Measurements from ENCODE around the gene LRRTM1. TPM values are rescaled to one million over a fixed set of nuclear protein-coding genes. Genes with fewer than 3 reads are reported as not detected.

LRRTM1 gene, protein sequence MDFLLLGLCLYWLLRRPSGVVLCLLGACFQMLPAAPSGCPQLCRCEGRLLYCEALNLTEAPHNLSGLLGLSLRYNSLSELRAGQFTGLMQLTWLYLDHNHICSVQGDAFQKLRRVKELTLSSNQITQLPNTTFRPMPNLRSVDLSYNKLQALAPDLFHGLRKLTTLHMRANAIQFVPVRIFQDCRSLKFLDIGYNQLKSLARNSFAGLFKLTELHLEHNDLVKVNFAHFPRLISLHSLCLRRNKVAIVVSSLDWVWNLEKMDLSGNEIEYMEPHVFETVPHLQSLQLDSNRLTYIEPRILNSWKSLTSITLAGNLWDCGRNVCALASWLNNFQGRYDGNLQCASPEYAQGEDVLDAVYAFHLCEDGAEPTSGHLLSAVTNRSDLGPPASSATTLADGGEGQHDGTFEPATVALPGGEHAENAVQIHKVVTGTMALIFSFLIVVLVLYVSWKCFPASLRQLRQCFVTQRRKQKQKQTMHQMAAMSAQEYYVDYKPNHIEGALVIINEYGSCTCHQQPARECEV
- total RNA-seq (2014; rRNA removed; shearing (Covaris generic)): not detected in 2 replicates

GRCh38 chr2:80303909-80304837 lies at the start of gene LRRTM1:
Gene LRRTM1, minus strand, starts transcription at chr2:80304752. Its CDS starts 933 bp downstream, at chr2:80303819.
- DNase-seq (ENCODE audit: low read depth): no peak

DNA sequence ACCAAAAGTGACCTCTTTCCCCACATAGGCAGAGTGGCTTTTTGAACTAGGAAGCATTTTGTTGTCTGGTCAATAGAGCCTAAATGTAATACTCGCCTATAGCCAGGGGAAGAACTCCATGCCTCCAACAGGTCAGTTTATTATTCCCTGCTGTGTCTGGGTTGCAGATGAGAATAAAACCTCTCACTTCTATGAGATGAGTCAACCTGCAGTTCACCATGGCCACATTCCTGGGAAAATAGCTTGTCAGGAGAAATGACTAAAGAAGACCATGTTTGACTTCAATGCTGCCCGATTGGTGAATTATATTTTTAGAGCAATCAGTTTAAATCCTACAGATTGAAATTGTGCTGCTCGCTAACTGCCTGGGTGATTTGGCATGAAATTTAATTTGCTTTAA lies 46.7 kb upstream of the LRRTM1 start:
- peak; percentile 5 for DNase-seq (ENCODE audit: low read depth)

DNA sequence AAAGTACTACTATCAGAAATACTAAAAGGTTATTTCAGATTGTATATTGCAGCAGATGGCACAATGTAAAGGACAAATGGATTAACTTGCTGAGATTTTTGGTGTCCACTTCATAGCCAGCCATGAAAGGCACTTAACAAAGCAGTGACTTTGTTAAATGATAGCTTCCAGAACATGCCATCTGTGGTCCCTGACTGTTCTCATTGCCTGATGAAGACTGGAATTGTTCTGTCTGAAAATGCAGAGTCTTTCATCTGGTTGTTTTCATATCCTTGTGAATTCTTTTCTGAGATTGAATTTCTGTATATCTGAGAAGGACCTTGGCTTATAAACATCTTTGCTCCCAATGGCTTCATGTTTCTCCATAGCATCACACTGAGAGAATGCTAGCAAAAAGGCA lies 44.4 kb upstream of the LRRTM1 start:
- DNase-seq (ENCODE audit: low read depth): no peak

- DNase-seq (ENCODE audit: low read depth): no peak
Measured at GRCh38 chr2:80348078-80348477, 43.5 kb upstream of the LRRTM1 start.

- no peak for DNase-seq (ENCODE audit: low read depth)
Measured at GRCh38 chr2:80340022-80340421, 35.5 kb upstream of the LRRTM1 start.

DNA sequence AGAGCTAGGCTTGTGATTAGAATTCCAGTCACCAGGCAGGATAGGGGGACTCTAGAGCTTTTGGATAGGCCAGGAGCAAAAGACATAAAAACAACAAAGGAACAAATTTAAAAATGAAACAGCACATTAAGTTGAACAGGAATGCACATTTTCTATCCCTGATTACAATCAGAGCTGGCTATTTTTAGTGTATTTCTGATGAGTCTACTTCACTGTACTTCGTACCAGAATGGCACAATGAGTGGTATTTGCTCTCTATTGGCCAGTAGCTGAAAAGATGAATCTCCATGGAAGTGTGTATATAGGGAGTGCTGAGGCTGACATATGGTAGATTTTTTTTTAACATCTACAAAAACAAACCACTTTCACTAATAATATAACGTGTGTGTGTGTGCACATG lies 34.2 kb upstream of the LRRTM1 start:
- DNase-seq (ENCODE audit: low read depth): no peak

GRCh38 chr2:80335411-80335810 lies 30.9 kb upstream of the LRRTM1 start:
- DNase-seq (ENCODE audit: low read depth): no peak

DNA sequence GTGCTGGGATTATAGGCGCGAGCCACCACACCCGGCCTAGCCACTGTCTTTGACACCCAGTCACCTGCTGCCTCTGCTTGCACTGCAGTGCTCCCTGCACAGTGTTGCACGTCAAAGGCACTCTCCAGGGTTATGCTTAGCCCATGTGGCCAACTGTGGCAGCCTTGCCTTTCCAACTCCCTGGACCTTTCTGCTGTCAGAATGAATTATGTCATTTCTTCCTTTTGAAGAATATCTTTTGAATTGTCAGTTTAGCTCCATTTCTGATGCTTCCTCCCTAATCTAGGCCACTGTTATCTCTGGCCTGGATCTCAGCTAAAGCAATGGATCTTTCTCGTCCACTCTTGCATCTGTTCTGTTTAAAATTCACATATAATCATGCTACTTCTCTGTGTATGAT lies 29.3 kb upstream of the LRRTM1 start:
- no peak for DNase-seq (ENCODE audit: low read depth)

- no peak for DNase-seq (ENCODE audit: low read depth)
Measured at GRCh38 chr2:80330527-80331450, 26.2 kb upstream of the LRRTM1 start.

- DNase-seq (ENCODE audit: low read depth): no peak
Measured at GRCh38 chr2:80329491-80329890, 24.9 kb upstream of the LRRTM1 start.

DNA sequence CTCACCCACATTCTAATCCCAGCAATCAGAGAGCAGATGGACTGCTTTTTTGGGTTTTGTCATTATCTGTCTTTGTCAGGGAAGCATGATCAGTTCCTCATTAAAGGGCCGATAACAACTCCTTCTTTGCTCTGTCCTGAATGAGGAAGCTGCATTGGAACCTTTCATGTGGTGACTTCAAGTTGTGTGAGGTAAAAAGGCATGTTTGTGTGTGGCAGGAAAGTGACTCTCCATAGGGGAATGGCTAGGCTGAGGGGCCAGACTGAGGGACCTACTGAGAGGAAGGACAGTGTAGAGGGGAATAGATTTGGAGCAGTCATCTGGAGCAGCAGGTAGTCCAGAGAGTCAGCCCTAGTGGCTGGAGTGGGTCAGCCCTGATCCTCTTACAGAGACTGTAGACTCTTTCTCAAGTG lies 23.6 kb upstream of the LRRTM1 start:
- DNase-seq (ENCODE audit: low read depth): no peak

- no peak for DNase-seq (ENCODE audit: low read depth)
Measured at GRCh38 chr2:80326861-80327260, 22.3 kb upstream of the LRRTM1 start.

- DNase-seq (ENCODE audit: low read depth): peak; percentile 20
Measured at GRCh38 chr2:80326214-80326613, 21.7 kb upstream of the LRRTM1 start.

GRCh38 chr2:80324525-80324924 lies 20.0 kb upstream of the LRRTM1 start:
- DNase-seq (ENCODE audit: low read depth): no peak

DNA sequence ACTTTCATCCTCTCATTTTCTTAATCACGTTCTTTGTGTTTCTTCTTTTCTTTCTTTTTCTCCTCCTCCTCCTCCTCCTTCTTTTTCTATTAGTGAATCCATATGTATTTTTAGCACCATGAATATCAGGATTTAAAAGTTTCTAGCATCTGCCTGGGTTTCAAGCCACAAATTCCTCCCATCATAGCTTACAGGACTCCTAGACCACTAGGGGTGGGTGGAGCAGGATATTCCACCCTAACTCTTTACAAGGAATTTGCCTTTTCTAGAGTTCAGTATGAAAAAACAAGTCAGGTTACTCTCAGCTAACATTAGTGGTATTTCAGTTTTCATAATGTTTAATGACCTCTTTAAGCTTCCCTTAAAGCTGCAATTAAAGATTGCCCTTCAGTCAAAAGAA lies 19.1 kb upstream of the LRRTM1 start:
- no peak for DNase-seq (ENCODE audit: low read depth)

- DNase-seq (ENCODE audit: low read depth): no peak
Measured at GRCh38 chr2:80322958-80323357, 18.4 kb upstream of the LRRTM1 start.

- DNase-seq (ENCODE audit: low read depth): no peak
Measured at GRCh38 chr2:80322311-80322920, 17.9 kb upstream of the LRRTM1 start.

DNA sequence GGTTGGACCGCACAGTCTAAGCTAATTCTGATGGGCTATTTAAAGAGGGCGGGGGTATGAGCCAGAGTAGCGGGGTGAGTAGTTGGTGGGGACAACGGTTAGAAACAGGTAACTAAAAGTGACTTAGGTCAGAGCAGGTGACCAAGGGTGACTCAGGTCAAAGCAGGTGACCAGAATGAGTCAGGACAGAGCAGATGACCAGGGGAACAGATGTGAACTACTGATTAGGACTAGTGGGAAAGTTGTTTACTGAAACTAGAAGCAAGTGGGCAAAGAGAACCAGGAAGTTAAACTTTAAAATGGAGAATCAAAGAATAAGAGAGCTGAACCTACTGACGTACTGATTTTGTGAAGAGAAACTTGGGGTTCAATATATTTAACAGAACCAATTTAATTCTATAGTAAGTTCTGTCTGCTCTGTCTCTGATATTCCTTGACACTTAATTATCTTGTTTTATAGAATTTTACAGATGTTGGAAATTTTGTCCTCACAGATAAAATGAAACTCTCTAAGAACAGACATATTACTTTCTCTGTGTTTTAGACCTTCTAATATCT lies 7.8 kb upstream of the LRRTM1 start:
- DNase-seq (ENCODE audit: low read depth): no peak

- DNase-seq (ENCODE audit: low read depth): no peak
Measured at GRCh38 chr2:80311304-80311703, 6.8 kb upstream of the LRRTM1 start.

Measured in M059J (cell line).